Activated naive CD4-positive, alpha-beta T cell treated with anti-CD3 and anti-CD28 coated beads for 36 hours (primary cell): ENCODE data around the gene CYP1B1. TPM values are rescaled to one million over a fixed set of nuclear protein-coding genes. Genes with fewer than 3 reads are reported as not detected.
"Not testable (repeated sequence)": the region's sequence is repeated elsewhere in the genome, so short reads cannot be mapped to it uniquely, and the experiment has no call there.

ENCODE experiments used
- CTCF ChIA-PET: fragments of 350-600 bp; sonication (Branson Sonifier 250); formaldehyde crosslinking; loops from one replicate; lab custom pipeline; 2021; ENCODE audit warnings: antibody characterized with exemption; lab: Charles Lee
- DNase-seq: peaks from one replicate; pipeline ENCODE4 v3.0.0-alpha.2; 2020
- H3K27ac Mint-ChIP-seq: one replicate; pipeline ENCODE4 v1.8.0; 2021; ENCODE audit warnings: mild to moderate bottlenecking, mixed read lengths
- H3K27me3 Mint-ChIP-seq: one replicate; pipeline ENCODE4 v1.8.0; 2021; ENCODE audit warnings: low read depth, mixed read lengths
- H3K36me3 Mint-ChIP-seq: one replicate; pipeline ENCODE4 v1.8.0; 2021; ENCODE audit warnings: low read depth, mixed read lengths
- H3K4me1 Mint-ChIP-seq: one replicate; pipeline ENCODE4 v1.8.0; 2021; ENCODE audit warnings: low read depth, mixed read lengths
- H3K4me3 Mint-ChIP-seq: one replicate; pipeline ENCODE4 v1.8.0; 2021; ENCODE audit warnings: mild to moderate bottlenecking, moderate library complexity, mixed read lengths
- H3K9me3 Mint-ChIP-seq: one replicate; pipeline ENCODE4 v1.8.0; 2021; ENCODE audit warnings: mixed read lengths
- intact Hi-C: fragments of 100-400 bp; cut with micrococcal nuclease; formaldehyde crosslinking; loops from one replicate; pipeline ENCODE4 v1.15.1; 2023
- total RNA-seq, 2 experiments: library from RNA; stranded (reverse); gene quantifications; one replicate each; pipeline ENCODE4 v1.2.3, GENCODE V29; 2021

Gene CYP1B1
- total RNA-seq, 2 experiments from 2014 or later = 2.4 to 2.5 TPM

- H3K4me3 Mint-ChIP-seq = no peak overlapping the region
- no peak overlapping the region for H3K27ac Mint-ChIP-seq
- intact Hi-C loops = no loop called here
- peaks cover 7% of the 10 kb centered on the region for H3K4me1 Mint-ChIP-seq
- CTCF ChIA-PET = interaction anchor here (0.7 to 0.9 kb wide), 2 partner anchors 18 to 818 kb away, joined by 3 read pairs; no protein-coding TSS in a partner anchor
- no peak for DNase-seq
- H3K27me3 Mint-ChIP-seq = peaks cover 64% of the 10 kb centered on the region
- no peaks in the 10 kb centered on the region for H3K36me3 Mint-ChIP-seq
- no peaks in the 10 kb centered on the region for H3K9me3 Mint-ChIP-seq
Measured at GRCh38 chr2:38097988-38098385, 22.0 kb upstream of the CYP1B1 start.

DNA sequence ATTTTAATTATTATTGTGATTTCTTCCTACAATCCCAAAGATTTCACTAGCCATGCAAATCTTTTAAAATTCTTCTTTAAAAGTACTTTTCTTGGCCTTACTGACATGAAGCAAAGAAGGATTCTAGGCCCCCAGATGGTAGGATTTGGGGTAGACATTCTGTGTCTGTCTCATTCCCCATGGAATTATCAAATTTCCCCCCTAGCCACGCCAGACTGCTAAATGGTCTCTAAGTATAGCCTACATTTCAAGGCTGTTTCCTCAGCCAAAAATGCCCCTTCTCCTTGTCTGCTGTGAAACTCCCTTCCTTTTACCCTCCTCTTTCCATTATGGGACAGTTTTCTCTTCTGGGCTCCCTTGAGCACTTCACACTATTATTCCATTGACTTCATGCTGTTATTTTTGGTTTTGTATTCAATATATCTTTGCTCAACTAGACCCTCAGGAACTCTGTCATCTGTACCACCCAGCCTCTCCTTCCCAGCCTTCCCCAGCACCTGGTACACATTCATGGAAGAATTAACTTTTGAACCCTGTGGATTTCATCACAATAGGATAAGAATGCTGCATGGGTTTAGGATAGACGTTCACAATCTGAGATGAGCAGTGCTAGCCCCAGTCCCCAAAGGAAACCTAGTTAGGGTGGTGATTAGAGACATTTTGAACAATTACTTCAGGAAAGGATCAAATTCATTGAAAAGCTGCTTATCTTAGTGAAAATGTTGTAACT, 21.5 kb upstream of the CYP1B1 start:
- Mint-ChIP-seq H3K27me3 (peaks cover 59% of the 10 kb centered on the region), H3K4me1 (peaks cover 7% of the 10 kb centered on the region), H3K36me3 (no peaks in the 10 kb centered on the region), H3K9me3 (no peaks in the 10 kb centered on the region), H3K27ac (no peak overlapping the region), H3K4me3 (no peak overlapping the region)
- intact Hi-C loops = no loop called here
- CTCF ChIA-PET = interaction anchor here (0.7 to 0.9 kb wide), 2 partner anchors 18 to 819 kb away, joined by 3 read pairs; no protein-coding TSS in a partner anchor
- DNase-seq = no peak

DNA sequence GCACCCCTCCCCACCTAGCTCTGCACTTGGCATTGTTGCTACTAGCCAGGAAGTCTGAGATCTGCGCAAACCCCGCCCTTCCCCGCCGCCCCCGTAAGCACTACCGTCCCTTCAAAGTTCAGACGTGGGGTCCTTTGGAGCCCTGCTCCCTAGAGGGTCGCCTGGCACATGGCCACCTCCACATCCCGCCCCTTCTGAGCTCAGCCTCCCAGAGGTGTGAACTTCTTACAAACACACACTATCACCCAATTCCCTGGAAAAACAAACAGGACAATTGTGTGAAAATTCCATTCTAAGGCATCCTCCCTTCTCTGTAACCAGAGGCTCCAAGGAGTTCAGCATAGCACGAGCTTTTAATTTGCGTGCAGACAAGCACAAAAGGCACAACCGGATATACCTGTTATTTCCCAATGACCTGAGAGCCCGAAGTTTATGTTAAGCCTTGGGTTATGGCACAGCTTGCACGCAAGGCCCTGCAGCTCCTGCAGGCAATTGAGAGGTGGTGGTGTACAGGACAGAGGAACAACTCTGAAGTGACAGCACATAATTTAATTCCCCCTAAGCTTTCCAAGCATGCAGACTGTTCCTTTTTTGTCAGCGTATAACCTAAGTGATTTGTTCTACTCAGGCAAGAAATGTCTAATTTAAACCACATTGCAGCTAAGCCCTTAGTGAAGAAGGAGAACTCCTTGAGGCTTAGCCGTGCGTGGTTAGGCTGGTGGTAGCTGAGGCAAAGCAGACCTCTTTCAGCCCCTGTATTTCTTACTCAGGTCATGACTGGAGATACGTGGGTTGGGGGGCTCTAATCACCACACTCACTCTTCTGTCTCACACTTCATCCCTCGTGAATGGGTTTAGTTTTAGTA, 20.3 kb upstream of the CYP1B1 start:
- H3K4me3 Mint-ChIP-seq = no peak overlapping the region
- H3K4me1 Mint-ChIP-seq = peaks cover 7% of the 10 kb centered on the region
- CTCF ChIA-PET = interaction anchor here (1.1 to 1.2 kb wide), 3 partner anchors 17 to 178 kb away, joined by 3 to 4 read pairs (median 3); partner anchors contain the start of gene CYP1B1
- H3K36me3 Mint-ChIP-seq = no peaks in the 10 kb centered on the region
- H3K9me3 Mint-ChIP-seq = no peaks in the 10 kb centered on the region
- intact Hi-C loops = no loop called here
- no peak for DNase-seq
- peaks cover 60% of the 10 kb centered on the region for H3K27me3 Mint-ChIP-seq
- H3K27ac Mint-ChIP-seq = no peak overlapping the region

DNA sequence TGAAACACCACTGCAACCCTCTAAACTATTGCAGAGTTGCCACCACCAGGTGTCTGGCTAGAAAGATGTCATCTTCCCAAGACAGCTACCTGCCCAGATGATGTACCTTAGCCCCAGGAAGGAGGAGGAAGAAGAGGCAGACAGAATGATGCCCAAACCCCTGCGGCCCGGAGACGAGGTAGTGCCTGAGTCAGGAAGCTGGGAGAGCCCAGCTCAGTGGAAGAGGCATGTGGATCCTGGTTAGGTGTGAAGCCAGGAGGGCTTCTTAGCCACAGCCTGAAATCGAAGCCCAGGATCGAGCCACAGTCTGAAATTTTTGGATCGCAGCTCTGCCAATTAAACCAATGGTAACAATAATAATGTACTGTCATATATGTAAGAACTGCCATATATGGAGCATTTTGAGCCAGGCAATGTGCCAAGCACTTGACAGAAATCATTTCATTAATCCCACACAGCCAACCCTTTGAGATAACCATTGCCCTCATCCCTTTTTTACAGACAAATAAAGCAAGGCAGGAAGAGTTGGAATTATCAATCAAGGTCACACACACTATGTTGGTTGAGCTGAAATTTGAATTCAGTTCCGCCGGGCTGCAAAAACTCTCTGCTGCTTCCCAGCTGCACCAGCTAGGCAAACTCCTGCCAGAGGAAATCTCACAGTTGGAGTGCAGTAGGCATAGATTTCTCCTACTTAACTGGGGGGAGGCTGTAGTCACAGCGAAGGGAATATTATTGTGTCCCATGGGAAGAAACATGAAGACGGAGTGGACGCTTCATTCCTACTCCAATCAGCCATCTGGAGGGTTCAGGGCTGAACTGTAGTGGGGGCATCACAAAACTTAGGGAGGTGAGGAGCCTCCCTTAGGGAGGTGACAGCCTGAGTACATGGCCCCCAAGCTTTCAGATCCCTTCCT, 19.4 kb upstream of the CYP1B1 start:
- Mint-ChIP-seq H3K4me3 (no peak overlapping the region), H3K36me3 (no peaks in the 10 kb centered on the region), H3K27me3 (peaks cover 52% of the 10 kb centered on the region), H3K27ac (no peak overlapping the region), H3K4me1 (peaks cover 7% of the 10 kb centered on the region), H3K9me3 (no peaks in the 10 kb centered on the region)
- CTCF ChIA-PET = interaction anchor here (0.7 to 1.2 kb wide), 4 partner anchors 16 to 179 kb away, joined by 3 to 4 read pairs (median 3); partner anchors contain the start of gene CYP1B1
- DNase-seq = no peak
- intact Hi-C loops = no loop called here

- peaks cover 40% of the 10 kb centered on the region for H3K27me3 Mint-ChIP-seq
- H3K27ac Mint-ChIP-seq = no peak overlapping the region
- no peak overlapping the region for H3K4me3 Mint-ChIP-seq
- H3K36me3 Mint-ChIP-seq = no peaks in the 10 kb centered on the region
- CTCF ChIA-PET = interaction anchor here (1.3 kb wide), 1 partner anchor 16 kb away, joined by 4 read pairs; no protein-coding TSS in a partner anchor
- H3K9me3 Mint-ChIP-seq = no peaks in the 10 kb centered on the region
- intact Hi-C loops = no loop called here
- peaks cover 7% of the 10 kb centered on the region for H3K4me1 Mint-ChIP-seq
- no peak for DNase-seq
Measured at GRCh38 chr2:38093527-38094165, 17.7 kb upstream of the CYP1B1 start.

- CTCF ChIA-PET = interaction anchor here (1.3 kb wide), 1 partner anchor 14 kb away, joined by 4 read pairs; no protein-coding TSS in a partner anchor
- Mint-ChIP-seq H3K36me3 (no peaks in the 10 kb centered on the region), H3K4me3 (no peak overlapping the region), H3K9me3 (no peaks in the 10 kb centered on the region), H3K27me3 (peaks cover 30% of the 10 kb centered on the region), H3K4me1 (no peaks in the 10 kb centered on the region), H3K27ac (no peak overlapping the region)
- no peak for DNase-seq
- intact Hi-C loops = no loop called here
Measured at GRCh38 chr2:38092196-38092902, 16.4 kb upstream of the CYP1B1 start.

DNA sequence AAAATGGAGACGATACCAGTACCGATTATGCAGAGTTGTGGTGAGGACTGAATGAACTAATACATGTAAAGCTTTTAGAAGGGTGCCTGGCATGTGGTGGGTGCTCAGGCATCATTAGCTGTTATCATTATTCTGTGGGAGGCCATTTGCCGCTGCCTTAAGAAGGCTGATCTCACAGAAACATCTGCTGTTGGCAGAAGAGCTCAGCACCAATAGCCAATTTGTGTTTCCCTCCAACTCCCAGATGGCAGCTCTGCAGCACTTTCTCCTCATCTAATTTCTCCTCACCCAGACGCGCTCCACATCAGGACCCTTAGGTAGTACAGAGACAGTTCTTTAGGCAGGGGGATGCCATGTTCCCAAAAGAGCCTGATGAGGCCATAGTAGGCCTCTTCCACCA, 15.8 kb upstream of the CYP1B1 start:
- H3K4me1 Mint-ChIP-seq = no peaks in the 10 kb centered on the region
- no peak for DNase-seq
- CTCF ChIA-PET = no interaction called here
- H3K27me3 Mint-ChIP-seq = peaks cover 28% of the 10 kb centered on the region
- no peaks in the 10 kb centered on the region for H3K36me3 Mint-ChIP-seq
- intact Hi-C loops = no loop called here
- no peaks in the 10 kb centered on the region for H3K9me3 Mint-ChIP-seq
- H3K27ac Mint-ChIP-seq = no peak overlapping the region
- no peak overlapping the region for H3K4me3 Mint-ChIP-seq

DNA sequence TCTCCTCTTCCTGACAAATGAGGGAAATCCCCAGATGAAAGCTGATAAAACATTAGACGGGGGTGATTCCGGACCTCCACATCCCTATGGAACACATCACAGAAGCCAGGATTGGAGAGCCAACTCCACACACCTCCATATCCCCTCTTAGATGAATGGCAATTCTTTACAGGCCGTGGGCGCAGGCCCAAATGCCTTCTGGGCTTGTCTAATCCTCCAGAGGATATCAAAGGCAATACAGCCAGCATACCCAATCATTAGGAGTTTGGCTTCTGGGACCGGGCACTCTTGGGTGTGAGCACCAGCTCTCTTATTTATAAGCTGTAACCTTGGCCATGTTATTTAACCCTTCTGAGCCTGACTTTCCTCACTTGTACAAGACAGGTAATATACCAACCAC, 15.0 kb upstream of the CYP1B1 start:
- Mint-ChIP-seq H3K4me3 (no peak overlapping the region), H3K9me3 (no peaks in the 10 kb centered on the region), H3K4me1 (no peaks in the 10 kb centered on the region), H3K27ac (no peak overlapping the region), H3K36me3 (no peaks in the 10 kb centered on the region), H3K27me3 (peaks cover 30% of the 10 kb centered on the region)
- intact Hi-C loops = no loop called here
- no peak for DNase-seq
- CTCF ChIA-PET = no interaction called here

GRCh38 chr2:38090212-38090611, 14.3 kb upstream of the CYP1B1 start:
- H3K4me3 Mint-ChIP-seq, DNase-seq, H3K27ac Mint-ChIP-seq, CTCF ChIA-PET, H3K9me3 Mint-ChIP-seq, intact Hi-C loops, H3K4me1 Mint-ChIP-seq, H3K36me3 Mint-ChIP-seq: not testable (repeated sequence)
- H3K27me3 Mint-ChIP-seq = peaks cover 29% of the 10 kb centered on the region

DNA sequence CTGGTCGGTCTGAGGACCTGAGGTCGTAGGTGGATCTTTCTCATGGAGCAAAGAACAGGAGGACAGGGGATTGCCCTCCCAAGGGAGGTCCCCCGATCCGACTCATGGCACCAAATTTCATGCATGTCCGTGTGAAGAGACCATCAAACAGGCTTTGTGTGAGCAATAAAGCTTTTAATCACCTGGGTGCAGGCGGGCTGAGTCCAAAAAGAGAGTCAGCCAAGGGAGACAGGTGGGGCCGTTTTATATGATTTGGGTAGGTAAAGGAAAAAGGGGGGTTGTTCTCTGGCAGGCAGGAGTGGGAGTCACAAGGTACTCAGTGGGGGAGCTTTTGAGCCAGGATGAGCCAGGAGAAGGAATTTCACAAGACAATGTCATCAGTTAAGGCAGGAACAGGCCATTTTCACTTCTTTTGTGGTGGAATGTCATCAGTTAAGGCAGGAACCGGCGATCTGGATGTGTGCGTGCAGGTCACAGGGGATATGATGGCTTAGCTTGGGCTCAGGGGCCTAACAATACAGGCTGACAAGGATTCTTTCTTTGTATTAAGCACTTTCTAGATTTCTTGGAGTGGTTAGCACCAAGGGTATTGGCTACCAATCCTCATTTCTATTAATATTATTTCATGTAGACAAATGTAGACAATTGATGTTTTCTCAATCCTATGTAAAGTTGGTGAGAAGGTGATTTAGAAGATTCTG, 10.2 kb upstream of the CYP1B1 start:
- H3K36me3 Mint-ChIP-seq, H3K27ac Mint-ChIP-seq, DNase-seq, H3K4me1 Mint-ChIP-seq, H3K9me3 Mint-ChIP-seq, H3K4me3 Mint-ChIP-seq, intact Hi-C loops, CTCF ChIA-PET: not testable (repeated sequence)
- peaks cover 31% of the 10 kb centered on the region for H3K27me3 Mint-ChIP-seq
